Thymus (tissue), 11 donors: ENCODE measurements around the gene OR2D3. TPM values are rescaled to one million over a fixed set of nuclear protein-coding genes. Genes with fewer than 3 reads are reported as not detected.
A peak's percentile ranks its signal among the peaks of the same experiment; 100 is the strongest.

Experiments used
- DNase-seq, 9 donors: peaks; one replicate each; pipeline ENCODE4 v3.0.0-alpha.2; 2013; ENCODE audit warnings: low spot score in 9 of 9, low read depth in 6 of 9, missing footprints in 1 of 9
- H3K27ac ChIP-seq, 2 donors: one replicate each; pipeline ENCODE4 v1.5.1; 2013; ENCODE audit warnings: control low read depth in 1 of 2, low read depth in 1 of 2, low read length in 1 of 2, mild to moderate bottlenecking in 1 of 2, moderate library complexity in 1 of 2
- H3K27me3 ChIP-seq, 2 donors: one replicate each; pipeline ENCODE4 v1.5.1; 2013; ENCODE audit warnings: low read length in 1 of 2; ENCODE audit not compliant: control insufficient read depth in 2 of 2, insufficient read depth in 1 of 2
- H3K36me3 ChIP-seq, 2 donors: one replicate each; pipeline ENCODE4 v1.5.1; 2013; ENCODE audit warnings: low read length in 1 of 2, mild to moderate bottlenecking in 1 of 2, moderate library complexity in 1 of 2; ENCODE audit not compliant: control insufficient read depth in 2 of 2, insufficient read depth in 2 of 2
- H3K4me1 ChIP-seq, 2 donors: one replicate each; pipeline ENCODE4 v1.5.1; 2013; ENCODE audit warnings: low read length in 2 of 2; ENCODE audit not compliant: control insufficient read depth in 2 of 2, insufficient read depth in 2 of 2
- H3K4me3 ChIP-seq, 2 donors: one replicate each; pipeline ENCODE4 v1.5.1; 2013; ENCODE audit warnings: low read length in 2 of 2, control low read depth in 1 of 2, mild to moderate bottlenecking in 1 of 2
- H3K9me3 ChIP-seq, 2 donors: one replicate each; pipeline ENCODE4 v1.5.1; 2013; ENCODE audit warnings: low read length in 1 of 2, mild to moderate bottlenecking in 1 of 2; ENCODE audit not compliant: control insufficient read depth in 2 of 2, insufficient read depth in 1 of 2
- WGBS: extraction: QIAGEN DNeasy Blood & Tissue Kit; methylation state at CpG from one replicate; pipeline ENCODE4 v1.1.7; 2013; 5-methylcytosine and 5-hydroxymethylcytosine counted together
- polyA plus RNA-seq: library from polyadenylated mRNA; stranded (reverse); fragments of 200-250 nt; gene quantifications from one replicate; pipeline ENCODE4 v1.2.3, GENCODE V29; 2013
- total RNA-seq: library from RNA; stranded (reverse); fragments of 120-200 nt; gene quantifications from one replicate; pipeline ENCODE4 v1.2.4, GENCODE V29; 2013
- donor health status: healthy.

OR2D3 gene
- total and polyA plus RNA-seq, 2 donors: not detected

GRCh38 chr11:6925007-6925577 is 4.3 kb downstream of the OR2D3 start:
- Histone ChIP-seq H3K27me3 (peaks cover 4 to 21% of the 10 kb centered on the region in 2 donors), H3K4me1 (peaks cover 0 to 14% of the 10 kb centered on the region in 2 donors), H3K4me3 (no peak overlapping the region), H3K36me3 (no peaks in the 10 kb centered on the region), H3K27ac (no peak overlapping the region), H3K9me3 (no peaks in the 10 kb centered on the region)
- DNase-seq: no peak

GRCh38 chr11:6925636-6926207 is 4.9 kb downstream of the OR2D3 start:
- Histone ChIP-seq H3K4me1 (peaks cover 0 to 14% of the 10 kb centered on the region in 2 donors), H3K4me3 (peak overlapping the region; percentile 60 to 66), H3K9me3 (no peaks in the 10 kb centered on the region), H3K27me3 (peaks cover 4 to 21% of the 10 kb centered on the region in 2 donors), H3K36me3 (no peaks in the 10 kb centered on the region), H3K27ac (no peak overlapping the region)
- DNase-seq: peak in 1 of 9 donors; percentile 11
- WGBS: 64% methylated on average over 2 of the region's 2 CpGs

- peak in 6 of 9 donors; percentile 13 to 53 (median 27) for DNase-seq
- WGBS: 2% methylated on average over 61 of the region's 61 CpGs
- Histone ChIP-seq H3K9me3 (no peaks in the 10 kb centered on the region), H3K27me3 (peaks cover 4 to 21% of the 10 kb centered on the region in 2 donors), H3K27ac (peak within 1 kb of the TSS; percentile 19 to 58), H3K4me1 (peaks cover 0 to 14% of the 10 kb centered on the region in 2 donors), H3K4me3 (peak within 1 kb of the TSS; percentile 60 to 66), H3K36me3 (no peaks in the 10 kb centered on the region)
Measured at GRCh38 chr11:6926208-6927029, 5.6 kb downstream of the OR2D3 start, which contains the start of gene ZNF215. Gene ZNF215 (plus strand): TSS chr11:6926426. CDS start chr11:6932273, 5,847 bp downstream.

- 21% methylated on average over 11 of the region's 11 CpGs for WGBS
- H3K4me3 ChIP-seq: peak overlapping the region; percentile 60 to 66
- no peak for DNase-seq
- H3K36me3 ChIP-seq: no peaks in the 10 kb centered on the region
- no peaks in the 10 kb centered on the region for H3K9me3 ChIP-seq
- H3K27ac ChIP-seq: no peak overlapping the region
- H3K4me1 ChIP-seq: peaks cover 0 to 15% of the 10 kb centered on the region in 2 donors
- peaks cover 4 to 21% of the 10 kb centered on the region in 2 donors for H3K27me3 ChIP-seq
Measured at GRCh38 chr11:6927030-6927617, 6.3 kb downstream of the OR2D3 start.

- 88% methylated on average over 4 of the region's 4 CpGs for WGBS
- DNase-seq: no peak
- no peaks in the 10 kb centered on the region for H3K36me3 ChIP-seq
- H3K4me1 ChIP-seq: peaks cover 0 to 18% of the 10 kb centered on the region in 2 donors
- no peak overlapping the region for H3K4me3 ChIP-seq
- no peaks in the 10 kb centered on the region for H3K9me3 ChIP-seq
- no peak overlapping the region for H3K27ac ChIP-seq
- H3K27me3 ChIP-seq: peaks cover 4 to 21% of the 10 kb centered on the region in 2 donors
Measured at GRCh38 chr11:6928916-6929315, 8.1 kb downstream of the OR2D3 start.

- Histone ChIP-seq H3K4me1 (peaks cover 0 to 16% of the 10 kb centered on the region in 2 donors), H3K27ac (no peak overlapping the region), H3K4me3 (no peak overlapping the region), H3K27me3 (peaks cover 4 to 16% of the 10 kb centered on the region in 2 donors), H3K36me3 (no peaks in the 10 kb centered on the region), H3K9me3 (no peaks in the 10 kb centered on the region)
- DNase-seq: no peak
- WGBS: 93% methylated on average over 3 of the region's 3 CpGs
Measured at GRCh38 chr11:6931146-6931713, 10.4 kb downstream of the OR2D3 start.

- peak overlapping the region in 1 of 2 donors; percentile 14 for H3K4me3 ChIP-seq
- no peaks in the 10 kb centered on the region for H3K9me3 ChIP-seq
- 30% methylated on average over 7 of the region's 7 CpGs for WGBS
- peaks cover 0 to 9% of the 10 kb centered on the region in 2 donors for H3K4me1 ChIP-seq
- H3K27ac ChIP-seq: peak overlapping the region in 1 of 2 donors; percentile 60
- peak in 8 of 9 donors; percentile 8 to 83 (median 56) for DNase-seq
- H3K36me3 ChIP-seq: no peaks in the 10 kb centered on the region
- H3K27me3 ChIP-seq: peaks cover 0 to 7% of the 10 kb centered on the region in 2 donors
Measured at GRCh38 chr11:6932145-6932544, 11.3 kb downstream of the OR2D3 start.

GRCh38 chr11:6941970-6942369 is 21.2 kb downstream of the OR2D3 start:
- no peak overlapping the region for H3K27ac ChIP-seq
- no peaks in the 10 kb centered on the region for H3K4me1 ChIP-seq
- no peak overlapping the region for H3K4me3 ChIP-seq
- H3K36me3 ChIP-seq: no peaks in the 10 kb centered on the region
- no peaks in the 10 kb centered on the region for H3K9me3 ChIP-seq
- no peak for DNase-seq
- H3K27me3 ChIP-seq: no peaks in the 10 kb centered on the region
